BE2C (cell line): ENCODE data around the gene ARHGAP21. TPM values are rescaled to one million over a fixed set of nuclear protein-coding genes. Genes with fewer than 3 reads are reported as not detected.
"Not testable (repeated sequence)": the region's sequence is repeated elsewhere in the genome, so short reads cannot be mapped to it uniquely, and the experiment has no call there.

Experiments used
- DNase-seq: peaks from one replicate; pipeline ENCODE4 v3.0.0-alpha.2; 2020
- H3K27me3 ChIP-seq: fragments of 250-450 bp; sonication (Bioruptor Pico); 2 replicates; pipeline ENCODE4 v1.5.1; 2020; ENCODE audit warnings: mild to moderate bottlenecking
- H3K36me3 ChIP-seq: fragments of 250-450 bp; sonication (Bioruptor Pico); 2 replicates; pipeline ENCODE4 v1.5.1; 2020; ENCODE audit warnings: mild to moderate bottlenecking
- H3K4me1 ChIP-seq: fragments of 250-450 bp; sonication (Bioruptor Pico); 2 replicates; pipeline ENCODE4 v1.5.1; 2020
- H3K4me3 ChIP-seq: 2 replicates; pipeline ENCODE4 v1.5.1; 2011; ENCODE audit warnings: low read depth, low read length
- H3K9me3 ChIP-seq: fragments of 250-450 bp; sonication (Bioruptor Pico); 2 replicates; pipeline ENCODE4 v1.5.1; 2020
- CTCF ChIP-seq: IDR thresholded peaks from 2 replicates; pipeline ENCODE4 v1.5.1; 2012; ENCODE audit warnings: mild to moderate bottlenecking, low read depth, low read length
- polyA plus RNA-seq: library from polyadenylated mRNA; unstranded; fragments of >200 nt; gene quantifications from one replicate; pipeline ENCODE4 v1.2.1, GENCODE V29; 2012; ENCODE audit warnings: low read depth, missing spikeins; ENCODE audit not compliant: insufficient read length, insufficient read depth

Gene ARHGAP21
- 28.2 TPM for polyA plus RNA-seq

GRCh38 chr10:24723788-24724380, at the start of gene ARHGAP21:
ARHGAP21 (minus strand) TSS chr10:24723887; CDS start chr10:24721899, 1,988 bp downstream.
- H3K36me3 ChIP-seq, result no peaks in the 10 kb centered on the region
- no peaks in the 10 kb centered on the region for H3K27me3 ChIP-seq
- H3K4me3 ChIP-seq, result peak within 1 kb of the TSS; percentile 77
- no peak; the same call in 1 of the 2 replicates for TF ChIP-seq CTCF
- peak; percentile 71 for DNase-seq
- H3K9me3 ChIP-seq, result no peaks in the 10 kb centered on the region
- no peaks in the 10 kb centered on the region; the same call in none of the 2 replicates for H3K4me1 ChIP-seq

GRCh38 chr10:24771943-24772694, 48.4 kb upstream of the ARHGAP21 start:
- no peak for DNase-seq
- Histone ChIP-seq H3K4me1 (no peaks in the 10 kb centered on the region), H3K4me3 (no peak overlapping the region), H3K27me3 (no peaks in the 10 kb centered on the region), H3K36me3 (no peaks in the 10 kb centered on the region), H3K9me3 (no peaks in the 10 kb centered on the region)
- no peak for TF ChIP-seq CTCF

GRCh38 chr10:24764991-24765390, 41.3 kb upstream of the ARHGAP21 start:
- H3K9me3 ChIP-seq, H3K36me3 ChIP-seq, H3K4me3 ChIP-seq, H3K4me1 ChIP-seq, DNase-seq, H3K27me3 ChIP-seq: not testable (repeated sequence)

- no peak for DNase-seq
- H3K4me3 ChIP-seq, result no peak overlapping the region
- no peaks in the 10 kb centered on the region for H3K27me3 ChIP-seq
- H3K9me3 ChIP-seq, result no peaks in the 10 kb centered on the region
- no peaks in the 10 kb centered on the region for H3K4me1 ChIP-seq
- H3K36me3 ChIP-seq, result no peaks in the 10 kb centered on the region
- no peak for TF ChIP-seq CTCF
Observed at GRCh38 chr10:24762966-24763623, 39.4 kb upstream of the ARHGAP21 start.

GRCh38 chr10:24762161-24762924, 38.7 kb upstream of the ARHGAP21 start:
- no peaks in the 10 kb centered on the region for H3K27me3 ChIP-seq
- no peak overlapping the region for H3K4me3 ChIP-seq
- no peaks in the 10 kb centered on the region for H3K4me1 ChIP-seq
- no peaks in the 10 kb centered on the region for H3K36me3 ChIP-seq
- no peak for TF ChIP-seq CTCF
- no peak for DNase-seq
- no peaks in the 10 kb centered on the region for H3K9me3 ChIP-seq

- H3K4me3 ChIP-seq, result no peak overlapping the region
- no peaks in the 10 kb centered on the region for H3K9me3 ChIP-seq
- no peaks in the 10 kb centered on the region for H3K36me3 ChIP-seq
- TF ChIP-seq CTCF, result no peak
- no peaks in the 10 kb centered on the region for H3K27me3 ChIP-seq
- DNase-seq, result no peak
- no peaks in the 10 kb centered on the region for H3K4me1 ChIP-seq
Observed at GRCh38 chr10:24759672-24760071, 36.0 kb upstream of the ARHGAP21 start.

- H3K4me3 ChIP-seq, H3K36me3 ChIP-seq, H3K9me3 ChIP-seq, H3K4me1 ChIP-seq, DNase-seq, H3K27me3 ChIP-seq: not testable (repeated sequence)
Observed at GRCh38 chr10:24758254-24758653, 34.6 kb upstream of the ARHGAP21 start.
